ENCODE results near the gene RASSF3. TPM values are rescaled to one million over a fixed set of nuclear protein-coding genes. Genes with fewer than 3 reads are reported as not detected.

Gene RASSF3
- total and polyA plus RNA-seq, 2 experiments from 2014 or later, result 20.6 to 39.6 TPM

- Mint-ChIP-seq H3K27me3 (ENCODE audit: insufficient read depth, low read depth, poor library complexity) (peaks cover 2% of the 10 kb centered on the region), H3K36me3 (ENCODE audit: low read depth) (no peaks in the 10 kb centered on the region), H3K27ac (no peak overlapping the region), H3K4me1 (peaks cover 22% of the 10 kb centered on the region), H3K9me3 (no peaks in the 10 kb centered on the region), H3K4me3 (no peak overlapping the region)
- Histone ChIP-seq H3K4me3 (no peak overlapping the region), H3K27me3 (ENCODE audit: insufficient read depth) (no peaks in the 10 kb centered on the region), H3K79me2 (replicated peaks; ENCODE audit: insufficient read depth) (no peaks in the 10 kb centered on the region), H3K27ac (ENCODE audit: low read depth) (no peak overlapping the region), H3K4me2 (no peak overlapping the region), H3K9me2 (ENCODE audit: insufficient read depth) (no peaks in the 10 kb centered on the region), H4K20me1 (replicated peaks; ENCODE audit: insufficient read depth) (no peaks in the 10 kb centered on the region), H3K4me1 (ENCODE audit: insufficient read depth) (peaks cover 10% of the 10 kb centered on the region), H2AFZ (peak overlapping the region; percentile 78), H3F3A (replicated peaks; ENCODE audit: low read depth) (no peaks in the 10 kb centered on the region), H3K36me3 (ENCODE audit: insufficient read depth) (no peaks in the 10 kb centered on the region)
- no peak for DNase-seq (ENCODE audit: low spot score)
- TF ChIP-seq NANOG (IDR thresholded peaks at IDR 0.05; ENCODE audit: borderline replicate concordance), result no peak
- TF ChIP-seq ZNF331 (CRISPR knock-in tag; IDR thresholded peaks at IDR 0.05; ENCODE audit: low read depth), result no peak
- TF ChIP-seq ZNF114 (CRISPR knock-in tag; IDR thresholded peaks at IDR 0.05), result no peak
- TF ChIP-seq CREB1 (CRISPR knock-in tag; IDR thresholded peaks at IDR 0.05; ENCODE audit: low read depth), result no peak
- no peak for TF ChIP-seq JUNB (IDR thresholded peaks at IDR 0.05; ENCODE audit: unreplicated experiment)
- peak; percentile 37; the same call in 2 of the 3 replicates for ATAC-seq
Observed at GRCh38 chr12:64583771-64584421, 26.4 kb upstream of the RASSF3 start.

GRCh38 chr12:64585104-64585503 is 25.2 kb upstream of the RASSF3 start:
- Histone ChIP-seq H3K4me2 (no peak overlapping the region), H3K9me2 (ENCODE audit: insufficient read depth) (no peaks in the 10 kb centered on the region), H3K4me3 (no peak overlapping the region), H3K79me2 (replicated peaks; ENCODE audit: insufficient read depth) (no peaks in the 10 kb centered on the region), H4K20me1 (replicated peaks; ENCODE audit: insufficient read depth) (no peaks in the 10 kb centered on the region), H2AFZ (no peak overlapping the region), H3K27ac (ENCODE audit: low read depth) (no peak overlapping the region), H3K27me3 (ENCODE audit: insufficient read depth) (no peaks in the 10 kb centered on the region), H3K4me1 (ENCODE audit: insufficient read depth) (peaks cover 10% of the 10 kb centered on the region), H3K36me3 (ENCODE audit: insufficient read depth) (no peaks in the 10 kb centered on the region), H3F3A (replicated peaks; ENCODE audit: low read depth) (no peaks in the 10 kb centered on the region)
- Mint-ChIP-seq H3K36me3 (ENCODE audit: low read depth) (no peaks in the 10 kb centered on the region), H3K4me3 (no peak overlapping the region), H3K9me3 (no peaks in the 10 kb centered on the region), H3K27ac (no peak overlapping the region), H3K27me3 (ENCODE audit: insufficient read depth, low read depth, poor library complexity) (peaks cover 2% of the 10 kb centered on the region), H3K4me1 (peaks cover 22% of the 10 kb centered on the region)
- no peak for DNase-seq (ENCODE audit: low spot score)
- ATAC-seq, result no peak
- TF ChIP-seq POLR2AphosphoS5 (IDR thresholded peaks at IDR 0.05; ENCODE audit: low read depth), result no peak
- TF ChIP-seq JUNB (IDR thresholded peaks at IDR 0.05; ENCODE audit: unreplicated experiment), result no peak
- TF ChIP-seq STAT1 (IDR thresholded peaks at IDR 0.05; ENCODE audit: unreplicated experiment), result no peak
- no peak for TF ChIP-seq ZNF331 (CRISPR knock-in tag; IDR thresholded peaks at IDR 0.05; ENCODE audit: low read depth)
- TF ChIP-seq ZNF114 (CRISPR knock-in tag; IDR thresholded peaks at IDR 0.05), result no peak
- no peak for TF ChIP-seq REST (IDR thresholded peaks at IDR 0.05; ENCODE audit: unreplicated experiment)
- TF ChIP-seq EZH2 (IDR thresholded peaks at IDR 0.05; ENCODE audit: low read depth, unreplicated experiment), result no peak
- TF ChIP-seq ZNF462 (CRISPR knock-in tag; IDR thresholded peaks at IDR 0.05), result no peak
- no peak for TF ChIP-seq CREB1 (CRISPR knock-in tag; IDR thresholded peaks at IDR 0.05; ENCODE audit: low read depth)
- no peak for TF ChIP-seq ETS1 (IDR thresholded peaks at IDR 0.05)
